Common myeloid progenitor, CD34-positive (primary cell): Measurements from ENCODE around the gene LAMA5.

Experiments
- CTCF ChIA-PET: fragments of 350-600 bp; sonication (Branson Sonifier 250); formaldehyde crosslinking; loops from one replicate; lab custom pipeline; 2021; ENCODE audit warnings: antibody characterized with exemption; lab: Charles Lee
- POLR2A ChIA-PET: fragments of 350-600 bp; sonication (Branson Sonifier 250); formaldehyde crosslinking; loops from one replicate; lab custom pipeline; 2021; ENCODE audit warnings: antibody characterized with exemption; lab: Charles Lee
- DNase-seq, 3 donors: peaks; one replicate each; pipeline versions ENCODE4 v3.0.0 to v3.0.0-alpha.2; 2013
- H3K27ac ChIP-seq, 2 experiments: 1 replicate in 1 of 2; 2 replicates in 1 of 2; pipeline ENCODE4 v1.7.0; 2013; ENCODE audit warnings: inconsistent platforms in 2 of 2, low read length in 2 of 2, mild to moderate bottlenecking in 2 of 2, low read depth in 1 of 2, moderate library complexity in 1 of 2; ENCODE audit not compliant: severe bottlenecking in 2 of 2, insufficient read depth in 1 of 2, poor library complexity in 1 of 2
- H3K27me3 ChIP-seq, 5 experiments: replicated peaks in 2 of 5; 1 replicate in 3 of 5; 2 replicates in 2 of 5; pipeline versions ENCODE4 v1.6.1 to v1.7.0; 2013; ENCODE audit warnings: low read length in 4 of 5, mild to moderate bottlenecking in 2 of 5, moderate library complexity in 2 of 5, inconsistent platforms in 1 of 5; ENCODE audit not compliant: insufficient read depth in 5 of 5, control insufficient read depth in 4 of 5
- H3K36me3 ChIP-seq, 4 experiments: 1 replicate in 2 of 4; 2 replicates in 2 of 4; pipeline versions ENCODE4 v1.6.1 to v1.7.0; 2013; ENCODE audit warnings: low read length in 3 of 4, control low read depth in 1 of 4, mild to moderate bottlenecking in 1 of 4; ENCODE audit not compliant: control insufficient read depth in 4 of 4, insufficient read depth in 4 of 4
- H3K4me1 ChIP-seq, 4 experiments: 1 replicate in 3 of 4; 2 replicates in 1 of 4; pipeline versions ENCODE4 v1.6.1 to v1.7.1; 2013; ENCODE audit warnings: low read length in 3 of 4, mild to moderate bottlenecking in 3 of 4, control low read depth in 1 of 4, inconsistent platforms in 1 of 4, moderate library complexity in 1 of 4; ENCODE audit not compliant: control insufficient read depth in 4 of 4, insufficient read depth in 4 of 4; ENCODE audit errors: control extremely low read depth in 1 of 4
- H3K4me3 ChIP-seq, 7 experiments: 1 replicate in 4 of 7; 2 replicates in 3 of 7; pipeline versions ENCODE4 v1.5.1 to v1.7.0; 2013; ENCODE audit warnings: mild to moderate bottlenecking in 7 of 7, low read length in 6 of 7, moderate library complexity in 6 of 7, inconsistent platforms in 2 of 7, low read depth in 2 of 7, control low read depth in 1 of 7; ENCODE audit not compliant: insufficient read depth in 4 of 7, control insufficient read depth in 1 of 7; ENCODE audit errors: extremely low read depth in 1 of 7
- H3K9me3 ChIP-seq, 5 experiments: 1 replicate in 4 of 5; 2 replicates in 1 of 5; pipeline versions ENCODE4 v1.6.1 to v1.7.1; 2013; ENCODE audit warnings: low read length in 4 of 5, mild to moderate bottlenecking in 2 of 5, inconsistent platforms in 1 of 5, low read depth in 1 of 5, moderate library complexity in 1 of 5; ENCODE audit not compliant: control insufficient read depth in 4 of 5, insufficient read depth in 2 of 5; ENCODE audit errors: control extremely low read depth in 1 of 5
- WGBS: methylation state at CpG from one replicate; pipeline ENCODE4 v1.1.5; 2013; ENCODE audit not compliant: insufficient coverage; 5-methylcytosine and 5-hydroxymethylcytosine counted together

LAMA5 gene

GRCh38 chr20:62286493-62287064 lies 80.5 kb downstream of the LAMA5 start:
- Histone ChIP-seq H3K9me3 (no peaks in the 10 kb centered on the region), H3K4me1 (no peaks in the 10 kb centered on the region), H3K27ac (no peak overlapping the region), H3K36me3 (peaks cover 7 to 70% (median 42%) of the 10 kb centered on the region in 4 experiments), H3K4me3 (no peak overlapping the region), H3K27me3 (no peaks in the 10 kb centered on the region)
- WGBS, result 95% methylated on average over 24 of the region's 25 CpGs
- no peak for DNase-seq
- POLR2A ChIA-PET, result no interaction called here
- CTCF ChIA-PET, result no interaction called here

- Histone ChIP-seq H3K36me3 (peaks cover 7 to 70% (median 46%) of the 10 kb centered on the region in 4 experiments), H3K27ac (no peak overlapping the region), H3K4me3 (no peak overlapping the region), H3K9me3 (no peaks in the 10 kb centered on the region), H3K27me3 (no peaks in the 10 kb centered on the region), H3K4me1 (no peaks in the 10 kb centered on the region)
- 62% methylated on average over 23 of the region's 23 CpGs for WGBS
- ChIA-PET POLR2A (no interaction called here), CTCF (no interaction called here)
- DNase-seq, result peak in 2 of 3 donors; percentile 8 to 11
Measured at GRCh38 chr20:62285722-62286121, 81.4 kb downstream of the LAMA5 start.

GRCh38 chr20:62285151-62285550 lies 82.0 kb downstream of the LAMA5 start:
- WGBS, result 95% methylated on average over 6 of the region's 6 CpGs
- no peak for DNase-seq
- H3K9me3 ChIP-seq, result no peaks in the 10 kb centered on the region
- H3K4me3 ChIP-seq, result no peak overlapping the region
- no peak overlapping the region for H3K27ac ChIP-seq
- no peaks in the 10 kb centered on the region for H3K4me1 ChIP-seq
- ChIA-PET CTCF (interaction anchor here (0.7 kb wide), 1 partner anchor 16 kb away, joined by 3 read pairs; no protein-coding TSS in a partner anchor), POLR2A (no interaction called here)
- H3K36me3 ChIP-seq, result peaks cover 12 to 76% (median 52%) of the 10 kb centered on the region in 4 experiments
- H3K27me3 ChIP-seq, result no peaks in the 10 kb centered on the region

GRCh38 chr20:62284448-62284847 lies 82.7 kb downstream of the LAMA5 start:
- 93% methylated on average over 6 of the region's 6 CpGs for WGBS
- no peaks in the 10 kb centered on the region for H3K9me3 ChIP-seq
- DNase-seq, result no peak
- H3K27me3 ChIP-seq, result no peaks in the 10 kb centered on the region
- ChIA-PET CTCF (interaction anchor here (0.7 kb wide), 1 partner anchor 16 kb away, joined by 3 read pairs; no protein-coding TSS in a partner anchor), POLR2A (no interaction called here)
- no peaks in the 10 kb centered on the region for H3K4me1 ChIP-seq
- H3K27ac ChIP-seq, result no peak overlapping the region
- no peak overlapping the region for H3K4me3 ChIP-seq
- peaks cover 12 to 78% (median 57%) of the 10 kb centered on the region in 4 experiments for H3K36me3 ChIP-seq

GRCh38 chr20:62282877-62283503 lies 84.1 kb downstream of the LAMA5 start:
- WGBS, result 97% methylated on average over 9 of the region's 16 CpGs
- Histone ChIP-seq H3K36me3 (peaks cover 16 to 78% (median 54%) of the 10 kb centered on the region in 4 experiments), H3K9me3 (no peaks in the 10 kb centered on the region), H3K4me1 (no peaks in the 10 kb centered on the region), H3K27ac (no peak overlapping the region), H3K27me3 (no peaks in the 10 kb centered on the region), H3K4me3 (no peak overlapping the region)
- POLR2A ChIA-PET, result no interaction called here
- DNase-seq, result no peak
- CTCF ChIA-PET, result no interaction called here

GRCh38 chr20:62282103-62282502 lies 85.0 kb downstream of the LAMA5 start:
- Histone ChIP-seq H3K4me3 (no peak overlapping the region), H3K4me1 (no peaks in the 10 kb centered on the region), H3K9me3 (no peaks in the 10 kb centered on the region), H3K36me3 (peaks cover 16 to 81% (median 52%) of the 10 kb centered on the region in 4 experiments), H3K27ac (no peak overlapping the region), H3K27me3 (no peaks in the 10 kb centered on the region)
- ChIA-PET POLR2A (no interaction called here), CTCF (no interaction called here)
- WGBS, result 100% methylated on average over 7 of the region's 7 CpGs
- no peak for DNase-seq

GRCh38 chr20:62281161-62281933 lies 85.8 kb downstream of the LAMA5 start:
- POLR2A ChIA-PET, result no interaction called here
- no peaks in the 10 kb centered on the region for H3K9me3 ChIP-seq
- peaks cover 16 to 78% (median 48%) of the 10 kb centered on the region in 4 experiments for H3K36me3 ChIP-seq
- H3K4me3 ChIP-seq, result no peak overlapping the region
- H3K27ac ChIP-seq, result no peak overlapping the region
- CTCF ChIA-PET, result no interaction called here
- H3K4me1 ChIP-seq, result no peaks in the 10 kb centered on the region
- DNase-seq, result no peak
- H3K27me3 ChIP-seq, result no peaks in the 10 kb centered on the region
- WGBS, result 97% methylated on average over 28 of the region's 31 CpGs
